Nephron progenitor cell (in vitro differentiated cells): ENCODE measurements around the gene GMPR.
A peak's percentile ranks its signal among the peaks of the same experiment; 100 is the strongest.

Experiments used
- DNase-seq: peaks from one replicate; pipeline ENCODE4 v3.0.0; 2021
- H3K27ac Mint-ChIP-seq: 2 replicates; pipeline ENCODE4 v1.8.0; 2021; ENCODE audit warnings: mild to moderate bottlenecking, moderate library complexity, mixed read lengths
- H3K27me3 Mint-ChIP-seq: 2 replicates; pipeline ENCODE4 v1.8.0; 2021; ENCODE audit warnings: mild to moderate bottlenecking, low read depth, mixed read lengths; ENCODE audit not compliant: poor library complexity
- H3K36me3 Mint-ChIP-seq: 2 replicates; pipeline ENCODE4 v1.8.0; 2021; ENCODE audit warnings: low read depth, mixed read lengths
- H3K4me1 Mint-ChIP-seq: 2 replicates; pipeline ENCODE4 v1.8.0; 2021; ENCODE audit warnings: mixed read lengths
- H3K4me3 Mint-ChIP-seq: 2 replicates; pipeline ENCODE4 v1.8.0; 2021; ENCODE audit warnings: mild to moderate bottlenecking, moderate library complexity, mixed read lengths
- H3K9me3 Mint-ChIP-seq: 2 replicates; pipeline ENCODE4 v1.8.0; 2021; ENCODE audit warnings: mild to moderate bottlenecking, moderate library complexity, mixed read lengths
- TF ChIP-seq, protein P1 (sequence below): fragments of 200-600 bp; sonication (generic); IDR thresholded peaks from 2 replicates; pipeline ENCODE4 v1.5.0; 2021; ENCODE audit warnings: antibody characterized with exemption

GMPR gene

DNA sequence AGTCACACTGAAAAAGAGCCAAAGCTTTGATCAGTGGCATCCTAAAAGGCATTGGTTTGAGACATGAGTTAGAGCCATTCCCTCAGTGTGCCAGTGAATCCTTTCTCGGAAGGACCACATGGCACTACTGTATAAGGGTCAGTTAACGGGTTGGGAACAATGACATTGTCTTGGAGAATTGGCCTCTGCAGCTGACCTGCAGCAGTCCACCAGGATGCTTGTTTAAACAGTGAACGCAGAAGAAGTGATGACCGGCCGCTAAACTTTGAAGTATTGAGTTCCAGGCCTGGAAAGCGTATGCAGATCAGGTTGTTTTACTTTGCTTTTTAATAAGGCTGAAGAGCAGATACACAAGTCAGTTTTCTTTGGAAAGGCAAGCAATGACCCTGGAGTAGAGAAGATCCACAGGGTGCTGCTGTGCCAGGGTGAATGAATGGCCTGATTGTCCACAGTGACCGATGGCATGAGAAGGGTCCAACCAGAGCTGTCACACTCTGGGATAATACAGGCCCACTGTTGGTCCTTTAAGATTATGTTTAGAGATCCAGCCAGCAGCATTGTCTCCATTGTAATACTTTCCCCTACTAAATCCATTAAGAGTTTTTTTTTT, 57.8 kb downstream of the GMPR start:
- no peak for DNase-seq
- TF ChIP-seq, protein P1, sequence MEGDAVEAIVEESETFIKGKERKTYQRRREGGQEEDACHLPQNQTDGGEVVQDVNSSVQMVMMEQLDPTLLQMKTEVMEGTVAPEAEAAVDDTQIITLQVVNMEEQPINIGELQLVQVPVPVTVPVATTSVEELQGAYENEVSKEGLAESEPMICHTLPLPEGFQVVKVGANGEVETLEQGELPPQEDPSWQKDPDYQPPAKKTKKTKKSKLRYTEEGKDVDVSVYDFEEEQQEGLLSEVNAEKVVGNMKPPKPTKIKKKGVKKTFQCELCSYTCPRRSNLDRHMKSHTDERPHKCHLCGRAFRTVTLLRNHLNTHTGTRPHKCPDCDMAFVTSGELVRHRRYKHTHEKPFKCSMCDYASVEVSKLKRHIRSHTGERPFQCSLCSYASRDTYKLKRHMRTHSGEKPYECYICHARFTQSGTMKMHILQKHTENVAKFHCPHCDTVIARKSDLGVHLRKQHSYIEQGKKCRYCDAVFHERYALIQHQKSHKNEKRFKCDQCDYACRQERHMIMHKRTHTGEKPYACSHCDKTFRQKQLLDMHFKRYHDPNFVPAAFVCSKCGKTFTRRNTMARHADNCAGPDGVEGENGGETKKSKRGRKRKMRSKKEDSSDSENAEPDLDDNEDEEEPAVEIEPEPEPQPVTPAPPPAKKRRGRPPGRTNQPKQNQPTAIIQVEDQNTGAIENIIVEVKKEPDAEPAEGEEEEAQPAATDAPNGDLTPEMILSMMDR, result no peak
- Mint-ChIP-seq H3K27ac (no peak overlapping the region), H3K36me3 (no peaks in the 10 kb centered on the region), H3K4me1 (peaks cover 21% of the 10 kb centered on the region), H3K4me3 (no peak overlapping the region), H3K27me3 (peaks cover 16% of the 10 kb centered on the region), H3K9me3 (no peaks in the 10 kb centered on the region)

DNA sequence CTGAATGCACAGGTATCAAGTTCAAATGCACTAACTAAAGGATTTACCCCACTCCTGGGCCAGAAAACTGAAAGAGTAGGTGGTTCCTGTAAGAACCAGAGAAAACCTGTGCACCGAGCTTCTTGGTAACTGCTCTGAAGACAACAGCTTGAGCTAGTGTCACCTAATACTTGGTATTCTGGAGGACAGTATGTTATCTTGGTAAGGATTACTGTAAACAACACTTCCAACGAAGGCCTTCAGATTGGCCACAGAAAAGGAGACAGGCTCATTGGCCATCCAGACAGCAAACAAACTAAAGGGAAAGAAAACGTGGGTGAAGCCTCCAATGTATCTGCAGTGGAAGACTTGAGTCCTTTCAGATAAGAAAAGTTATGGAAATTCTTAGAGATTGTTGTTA, 61.5 kb downstream of the GMPR start:
- no peak for DNase-seq
- no peak overlapping the region for H3K4me3 Mint-ChIP-seq
- no peak overlapping the region for H3K27ac Mint-ChIP-seq
- no peaks in the 10 kb centered on the region for H3K9me3 Mint-ChIP-seq
- H3K36me3 Mint-ChIP-seq, result no peaks in the 10 kb centered on the region
- TF ChIP-seq, protein P1, result no peak
- H3K4me1 Mint-ChIP-seq, result peaks cover 46% of the 10 kb centered on the region
- H3K27me3 Mint-ChIP-seq, result peaks cover 41% of the 10 kb centered on the region

DNA sequence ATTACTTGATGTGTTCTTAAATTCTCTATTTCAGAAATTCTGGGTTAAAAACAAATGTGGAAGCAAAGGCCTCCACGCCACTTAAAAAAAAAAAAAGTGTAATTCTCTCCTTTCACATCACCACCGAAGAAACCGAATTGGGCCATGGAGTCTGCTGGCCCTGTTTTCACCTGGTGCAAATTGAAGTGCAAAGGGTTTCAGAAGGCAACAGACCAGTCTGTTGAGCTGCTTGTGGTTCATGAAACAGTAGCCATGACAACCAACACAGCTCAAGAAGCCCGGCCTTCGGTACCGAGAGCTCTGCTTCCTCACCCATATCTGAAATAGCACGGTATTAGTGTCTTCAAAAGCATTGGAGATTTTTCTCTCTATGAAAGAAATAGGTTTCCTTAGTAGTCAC, 63.1 kb downstream of the GMPR start:
- no peak overlapping the region for H3K4me3 Mint-ChIP-seq
- no peaks in the 10 kb centered on the region for H3K9me3 Mint-ChIP-seq
- H3K27me3 Mint-ChIP-seq, result peaks cover 50% of the 10 kb centered on the region
- no peaks in the 10 kb centered on the region for H3K36me3 Mint-ChIP-seq
- no peak overlapping the region for H3K27ac Mint-ChIP-seq
- no peak for DNase-seq
- peaks cover 49% of the 10 kb centered on the region for H3K4me1 Mint-ChIP-seq
- TF ChIP-seq, protein P1, result no peak

GRCh38 chr6:16302721-16303552, 64.5 kb downstream of the GMPR start:
- Mint-ChIP-seq H3K9me3 (no peaks in the 10 kb centered on the region), H3K4me1 (peaks cover 51% of the 10 kb centered on the region), H3K36me3 (no peaks in the 10 kb centered on the region), H3K4me3 (peak overlapping the region; percentile 58), H3K27me3 (peaks cover 60% of the 10 kb centered on the region), H3K27ac (no peak overlapping the region)
- DNase-seq, result peak; percentile 35
- TF ChIP-seq, protein P1, result no peak

- no peaks in the 10 kb centered on the region for H3K9me3 Mint-ChIP-seq
- H3K4me1 Mint-ChIP-seq, result peaks cover 51% of the 10 kb centered on the region
- no peaks in the 10 kb centered on the region for H3K36me3 Mint-ChIP-seq
- peak overlapping the region; percentile 72 for H3K4me3 Mint-ChIP-seq
- H3K27me3 Mint-ChIP-seq, result peaks cover 56% of the 10 kb centered on the region
- H3K27ac Mint-ChIP-seq, result no peak overlapping the region
- TF ChIP-seq, protein P1, result no peak
- DNase-seq, result no peak
Observed at GRCh38 chr6:16305246-16305725, 66.9 kb downstream of the GMPR start.
